Pancreas (tissue), 10 donors: ENCODE measurements around the gene RAB25. TPM values are rescaled to one million over a fixed set of nuclear protein-coding genes. Genes with fewer than 3 reads are reported as not detected.
"Not testable (repeated sequence)": the region's sequence is repeated elsewhere in the genome, so short reads cannot be mapped to it uniquely, and the experiment has no call there.

ENCODE experiments used
- ATAC-seq, 4 donors: fragments of 200-7000 bp; cut with Tn5 transposase; one replicate each; pipeline versions ENCODE4 v1.8.0 to v1.9.1; 2020; ENCODE audit warnings: mild to moderate bottlenecking in 4 of 4, moderate library complexity in 4 of 4
- DNase-seq, 6 donors: peaks; one replicate each; pipeline ENCODE4 v3.0.0-alpha.2; 2020
- FAIRE-seq: peaks from 2 replicates; lab custom pipeline; 2012; peaks lifted over from hg19 to GRCh38; lab: Jason Lieb, UNC
- H3K27ac ChIP-seq, 4 donors: fragments of 200-600 bp; sonication (generic); 1 replicate in 3 of 4; 2 replicates in 1 of 4; pipeline versions ENCODE4 v1.5.0 to v1.8.0; 2020
- H3K27me3 ChIP-seq, 4 donors: fragments of 200-600 bp; one replicate each; pipeline ENCODE4 v1.8.0; 2021
- H3K36me3 ChIP-seq, 3 donors: fragments of 200-600 bp; sonication (generic) in 1 of 3; one replicate each; pipeline versions ENCODE4 v1.5.0 to v1.8.0; 2020 to 2021
- H3K4me1 ChIP-seq, 3 donors: fragments of 200-600 bp; one replicate each; pipeline ENCODE4 v1.8.0; 2021
- H3K4me3 ChIP-seq, 4 donors: fragments of 200-600 bp; sonication (generic) in 2 of 4; one replicate each; pipeline versions ENCODE4 v1.5.0 to v1.8.0; 2020 to 2021
- H3K9me3 ChIP-seq, 4 donors: fragments of 200-600 bp; one replicate each; pipeline ENCODE4 v1.8.0; 2021
- CTCF ChIP-seq, 4 donors: fragments of 200-600 bp; sonication (generic) in 3 of 4; IDR thresholded peaks; one replicate each; pipeline versions ENCODE4 v1.5.0 to v1.8.0; 2021; ENCODE audit warnings: antibody characterized with exemption in 4 of 4
- WGBS, 2 donors: extraction: QIAGEN DNeasy Blood & Tissue Kit; methylation state at CpG; one replicate each; pipeline ENCODE4 v1.1.7; 2013; 5-methylcytosine and 5-hydroxymethylcytosine counted together
- intact Hi-C, 3 donors: fragments of 100-400 bp; cut with DNase I; formaldehyde crosslinking; loops; one replicate each; pipeline versions ENCODE4 v1.11.1 to v1.14.2; 2022
- polyA plus RNA-seq, 2 donors: library from polyadenylated mRNA; stranded (reverse); fragments of 200-250 nt; gene quantifications; one replicate each; pipeline ENCODE4 v1.2.3, GENCODE V29; 2013
- total RNA-seq, 6 donors: library from RNA; stranded (reverse); fragmentation: NEBNext Ultra II Directional in 4 of 6; extraction: Animal tissue kit (Norgen Biotek cat#: 25700) in 4 of 6; gene quantifications; one replicate each; pipeline versions ENCODE4 v1.2.1 to v1.2.4, GENCODE V29; 2021 to 2023
- donor health status: healthy with polysubstance abuse.
- donor health status: DM: no; HTN: no; CAD: no; lungs with moderate emphysema.
- donor health status: DM: no; HTN: no; CAD: no.
- donor health status: control.
- donor health status: control.
- donor health status: Bipolar disorder and iron deficiency.
- donor health status: DM: yes; HTN: yes; CAD: no.
- donor health status: DM: no; HTN: no; CAD: no.
- donor health status: DM: no; HTN: no; CAD: no.
- donor health status: DM: yes; HTN: yes; CAD: no.

The RAB25 gene
- total and polyA plus RNA-seq, 8 donors = 29.0 to 81.6 (median 37.4) TPM

GRCh38 chr1:156026588-156026987 lies 34.4 kb upstream of the RAB25 start:
- H3K9me3 ChIP-seq = no peaks in the 10 kb centered on the region
- 73 to 80% methylated on average over 4 of the region's 4 CpGs for WGBS, 2 donors
- no peaks in the 10 kb centered on the region for H3K36me3 ChIP-seq
- DNase-seq (no peak), ATAC-seq (no peak), FAIRE-seq (no peak)
- no peak overlapping the region for H3K4me3 ChIP-seq
- H3K27ac ChIP-seq = no peak overlapping the region
- intact Hi-C loops = no loop called here
- no peak for TF ChIP-seq CTCF (IDR thresholded peaks at IDR 0.05)
- no peaks in the 10 kb centered on the region for H3K4me1 ChIP-seq
- no peaks in the 10 kb centered on the region for H3K27me3 ChIP-seq

- no peak for ATAC-seq
- DNase-seq = no peak
- no peak for FAIRE-seq
- Histone ChIP-seq H3K4me3 (no peak overlapping the region), H3K27me3 (no peaks in the 10 kb centered on the region), H3K9me3 (no peaks in the 10 kb centered on the region), H3K4me1 (no peaks in the 10 kb centered on the region), H3K27ac (no peak overlapping the region), H3K36me3 (peaks cover 0 to 3% (median 0%) of the 10 kb centered on the region in 3 donors)
- WGBS, 2 donors = 60 to 70% methylated on average over 6 of the region's 6 CpGs
- intact Hi-C loops = no loop called here
- TF ChIP-seq CTCF (IDR thresholded peaks at IDR 0.05) = no peak
Observed at GRCh38 chr1:156033011-156033410, 27.9 kb upstream of the RAB25 start.

GRCh38 chr1:156034991-156035390 lies 26.0 kb upstream of the RAB25 start:
- H3K4me1 ChIP-seq, DNase-seq, ATAC-seq, H3K27me3 ChIP-seq, H3K27ac ChIP-seq, FAIRE-seq, H3K4me3 ChIP-seq, H3K36me3 ChIP-seq, H3K9me3 ChIP-seq, intact Hi-C loops: not testable (repeated sequence)
- WGBS, 2 donors = 86 to 92% methylated on average over 4 of the region's 4 CpGs

- peaks cover 0 to 18% (median 5%) of the 10 kb centered on the region in 3 donors for H3K36me3 ChIP-seq
- DNase-seq (no peak), ATAC-seq (no peak), FAIRE-seq (no peak)
- H3K4me1 ChIP-seq = no peaks in the 10 kb centered on the region
- H3K4me3 ChIP-seq = no peak overlapping the region
- no peaks in the 10 kb centered on the region for H3K9me3 ChIP-seq
- 74 to 81% methylated on average over 3 of the region's 3 CpGs for WGBS, 2 donors
- no peaks in the 10 kb centered on the region for H3K27me3 ChIP-seq
- H3K27ac ChIP-seq = no peak overlapping the region
- no peak for TF ChIP-seq CTCF (IDR thresholded peaks at IDR 0.05)
- intact Hi-C loops = no loop called here
Observed at GRCh38 chr1:156042828-156043227, 18.1 kb upstream of the RAB25 start.

- FAIRE-seq = no peak
- WGBS, 2 donors = 93 to 99% methylated on average over 4 of the region's 4 CpGs
Observed at GRCh38 chr1:156045076-156045475, 15.9 kb upstream of the RAB25 start.

More at GRCh38 chr1:156045076-156045475, 15.9 kb upstream of the RAB25 start:
- H3K4me3 ChIP-seq = no peak overlapping the region
- no peaks in the 10 kb centered on the region for H3K27me3 ChIP-seq
- intact Hi-C loops = no loop called here
- H3K27ac ChIP-seq = no peak overlapping the region
- TF ChIP-seq CTCF (IDR thresholded peaks at IDR 0.05) = no peak
- no peaks in the 10 kb centered on the region for H3K9me3 ChIP-seq
- no peak for DNase-seq
- H3K4me1 ChIP-seq = no peaks in the 10 kb centered on the region
- no peak for ATAC-seq
- peaks cover 0 to 18% (median 5%) of the 10 kb centered on the region in 3 donors for H3K36me3 ChIP-seq
